Measurements from ENCODE around the gene TNKS2. TPM values are rescaled to one million over a fixed set of nuclear protein-coding genes. Genes with fewer than 3 reads are reported as not detected.

Gene TNKS2
- total RNA-seq, 2 donors from 2014 or later: 19.6 to 21.8 TPM

DNA sequence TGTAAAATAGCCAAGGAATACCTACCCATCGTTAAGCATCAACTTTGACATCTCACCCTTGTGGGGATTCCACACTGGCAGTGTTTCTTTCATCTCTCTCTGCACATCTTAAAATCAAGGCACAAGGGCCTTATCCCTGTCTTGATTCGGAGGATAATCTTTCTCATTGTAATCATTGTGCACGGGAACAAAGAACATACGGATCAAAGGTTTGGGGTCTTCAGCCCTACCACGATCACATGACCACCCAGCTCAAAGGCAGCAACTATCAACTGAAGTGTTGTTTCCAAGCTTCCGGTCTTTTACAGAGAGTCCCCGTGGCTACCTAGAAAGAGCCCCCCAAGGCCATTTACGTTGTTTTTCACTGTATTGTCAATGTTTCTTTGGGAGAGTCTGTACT, 99.2 kb downstream of the TNKS2 start:
- TF ChIP-seq, protein P1, sequence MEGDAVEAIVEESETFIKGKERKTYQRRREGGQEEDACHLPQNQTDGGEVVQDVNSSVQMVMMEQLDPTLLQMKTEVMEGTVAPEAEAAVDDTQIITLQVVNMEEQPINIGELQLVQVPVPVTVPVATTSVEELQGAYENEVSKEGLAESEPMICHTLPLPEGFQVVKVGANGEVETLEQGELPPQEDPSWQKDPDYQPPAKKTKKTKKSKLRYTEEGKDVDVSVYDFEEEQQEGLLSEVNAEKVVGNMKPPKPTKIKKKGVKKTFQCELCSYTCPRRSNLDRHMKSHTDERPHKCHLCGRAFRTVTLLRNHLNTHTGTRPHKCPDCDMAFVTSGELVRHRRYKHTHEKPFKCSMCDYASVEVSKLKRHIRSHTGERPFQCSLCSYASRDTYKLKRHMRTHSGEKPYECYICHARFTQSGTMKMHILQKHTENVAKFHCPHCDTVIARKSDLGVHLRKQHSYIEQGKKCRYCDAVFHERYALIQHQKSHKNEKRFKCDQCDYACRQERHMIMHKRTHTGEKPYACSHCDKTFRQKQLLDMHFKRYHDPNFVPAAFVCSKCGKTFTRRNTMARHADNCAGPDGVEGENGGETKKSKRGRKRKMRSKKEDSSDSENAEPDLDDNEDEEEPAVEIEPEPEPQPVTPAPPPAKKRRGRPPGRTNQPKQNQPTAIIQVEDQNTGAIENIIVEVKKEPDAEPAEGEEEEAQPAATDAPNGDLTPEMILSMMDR (IDR thresholded peaks at IDR 0.05): no peak
- H3K4me3 ChIP-seq: no peak overlapping the region
- H3K36me3 ChIP-seq: no peaks in the 10 kb centered on the region
- no peaks in the 10 kb centered on the region for H3K4me1 ChIP-seq
- H3K27me3 ChIP-seq: no peaks in the 10 kb centered on the region
- no peak for DNase-seq (ENCODE audit: low spot score)
- H3K27ac ChIP-seq: no peak overlapping the region
- no peaks in the 10 kb centered on the region for H3K9me3 ChIP-seq

DNA sequence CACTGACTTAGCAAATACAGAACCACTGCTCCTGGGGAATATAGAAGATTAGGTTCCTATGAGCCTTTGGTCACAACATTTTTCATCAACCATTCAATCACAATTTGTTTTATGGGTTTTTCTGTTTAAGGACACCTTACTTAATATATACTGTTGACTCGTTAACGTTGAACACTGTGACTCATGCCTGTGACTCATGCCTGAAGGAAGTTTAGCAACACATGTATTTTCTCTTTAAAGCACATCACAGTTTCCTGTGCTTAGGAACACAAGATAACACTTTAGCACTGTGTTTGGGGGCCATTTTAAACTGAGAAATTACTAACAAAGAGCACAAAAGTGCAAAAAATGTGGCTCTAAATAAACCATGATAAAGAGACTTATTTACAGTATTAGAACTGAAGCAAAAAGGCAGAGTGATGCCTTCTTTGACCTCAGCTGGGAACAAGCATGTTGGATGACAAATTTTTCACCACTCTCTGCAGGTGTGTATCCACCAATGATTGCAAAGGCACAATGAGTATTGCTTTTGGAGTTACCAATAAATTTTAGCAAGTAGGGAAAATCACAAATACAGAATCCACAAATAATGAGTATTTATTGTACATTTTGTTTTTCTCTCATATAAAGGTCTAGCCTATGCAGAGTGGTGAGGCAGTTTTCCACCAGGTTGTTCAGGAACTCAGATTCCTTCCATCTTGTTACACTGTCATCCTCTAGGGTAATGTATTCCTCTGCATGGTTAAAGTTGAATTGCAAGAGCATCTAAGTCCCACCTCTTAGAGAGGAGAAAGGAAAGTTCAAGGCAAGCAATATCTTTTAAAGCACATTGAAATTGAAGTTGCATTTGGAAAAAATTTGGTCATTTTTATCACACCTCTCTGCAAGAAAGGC, 103.8 kb downstream of the TNKS2 start:
- H3K9me3 ChIP-seq: no peaks in the 10 kb centered on the region
- no peaks in the 10 kb centered on the region for H3K27me3 ChIP-seq
- H3K4me3 ChIP-seq: no peak overlapping the region
- H3K4me1 ChIP-seq: no peaks in the 10 kb centered on the region
- TF ChIP-seq, protein P1 (IDR thresholded peaks at IDR 0.05): no peak
- no peak overlapping the region for H3K27ac ChIP-seq
- H3K36me3 ChIP-seq: no peaks in the 10 kb centered on the region
- DNase-seq (ENCODE audit: low spot score): no peak

DNA sequence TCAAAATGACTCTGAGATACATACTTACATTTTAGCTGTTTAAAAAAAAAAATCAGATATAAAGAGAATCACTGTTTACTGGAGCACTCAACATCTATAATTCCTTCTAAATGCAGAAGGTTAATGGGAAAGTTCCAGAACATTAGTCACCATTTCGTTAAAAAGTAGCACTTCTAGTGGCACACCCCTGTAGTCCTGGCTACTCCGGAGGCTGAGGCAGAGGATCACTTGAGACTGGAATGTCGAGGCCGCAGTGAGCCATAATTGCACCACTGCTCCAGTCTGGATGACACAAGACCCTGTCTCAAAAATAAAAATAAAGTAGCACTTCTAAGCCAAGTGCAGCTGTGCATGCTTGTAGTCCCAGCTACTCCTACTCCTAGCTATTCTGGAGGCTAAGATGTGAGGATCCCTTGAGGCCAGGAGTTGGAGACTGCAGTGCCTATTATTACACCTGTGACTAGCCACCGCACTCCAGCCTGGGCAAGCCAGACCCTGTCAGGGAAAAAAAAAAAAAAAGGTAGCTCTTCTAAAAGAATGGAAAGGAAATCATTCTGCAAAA, 108.9 kb downstream of the TNKS2 start:
- DNase-seq (ENCODE audit: low spot score): no peak
- no peak overlapping the region for H3K27ac ChIP-seq
- no peak overlapping the region for H3K4me3 ChIP-seq
- peaks cover 0 to 20% of the 10 kb centered on the region in 2 donors for H3K4me1 ChIP-seq
- no peaks in the 10 kb centered on the region for H3K27me3 ChIP-seq
- TF ChIP-seq, protein P1 (IDR thresholded peaks at IDR 0.05): no peak
- H3K36me3 ChIP-seq: no peaks in the 10 kb centered on the region
- no peaks in the 10 kb centered on the region for H3K9me3 ChIP-seq

DNA sequence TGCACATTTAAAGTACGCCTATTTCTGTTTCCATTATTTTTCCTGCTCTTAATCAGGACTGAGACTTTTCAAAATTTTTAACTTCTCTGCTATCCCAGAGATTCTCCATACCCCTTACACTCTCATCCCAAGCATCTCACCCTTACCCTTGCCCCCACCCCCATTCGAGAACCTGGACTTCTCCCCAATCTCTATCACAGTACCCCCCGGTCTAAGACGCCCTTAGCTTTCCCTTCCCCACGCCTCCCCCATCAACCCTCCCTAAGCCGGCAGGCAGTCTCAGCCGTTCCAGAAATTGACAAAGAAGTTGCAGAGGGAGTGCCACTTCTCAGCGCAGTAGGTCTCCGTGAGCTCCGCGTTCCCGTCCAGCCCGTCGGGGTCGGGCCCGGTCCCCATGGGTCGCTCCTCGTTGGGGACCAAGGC, 109.7 kb downstream of the TNKS2 start:
- no peaks in the 10 kb centered on the region for H3K36me3 ChIP-seq
- H3K27ac ChIP-seq: peak overlapping the region; percentile 71 to 74
- no peaks in the 10 kb centered on the region for H3K9me3 ChIP-seq
- no peaks in the 10 kb centered on the region for H3K27me3 ChIP-seq
- TF ChIP-seq, protein P1 (IDR thresholded peaks at IDR 0.05): no peak
- H3K4me3 ChIP-seq: peak overlapping the region; percentile 70 to 81
- no peak for DNase-seq (ENCODE audit: low spot score)
- peaks cover 0 to 20% of the 10 kb centered on the region in 2 donors for H3K4me1 ChIP-seq

DNA sequence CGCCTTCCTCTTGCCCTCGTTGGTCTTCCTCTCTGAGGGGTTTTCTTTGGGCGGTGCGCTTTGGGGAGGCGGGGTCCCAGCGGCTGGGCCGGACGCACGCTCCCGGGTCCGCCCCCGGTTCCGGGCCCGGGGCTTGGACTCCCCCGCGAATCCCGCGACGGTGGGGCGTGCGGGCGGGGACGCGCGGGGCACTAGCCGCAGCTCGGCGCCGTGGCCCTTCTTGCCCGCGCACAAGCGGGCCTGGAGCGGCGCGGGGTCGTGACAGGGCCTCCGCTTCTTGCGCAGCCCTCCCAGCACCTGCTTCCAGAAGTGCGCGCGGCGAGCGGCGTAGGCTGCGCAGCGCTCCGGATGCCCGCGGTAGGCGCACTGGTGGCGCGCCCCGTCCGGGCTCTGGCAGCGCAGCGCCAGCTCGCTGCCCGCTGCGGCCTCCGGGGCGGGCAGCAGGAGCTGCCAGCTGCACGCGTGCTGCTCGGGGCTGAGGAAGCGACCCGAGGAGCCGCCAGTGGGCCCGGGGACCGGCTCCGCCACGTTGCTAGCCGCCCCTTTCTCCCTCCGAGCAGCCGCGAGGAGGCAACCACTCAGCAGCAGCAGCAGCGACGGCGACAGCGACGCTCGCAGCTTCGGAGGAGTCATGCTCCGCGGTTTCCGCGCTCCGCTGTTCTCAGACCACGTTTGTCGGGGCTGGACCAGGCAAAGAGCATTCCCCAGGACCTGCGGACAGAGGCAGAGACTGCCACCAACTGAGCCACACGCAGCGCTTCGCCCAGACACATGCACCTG, 110.3 kb downstream of the TNKS2 start:
- H3K9me3 ChIP-seq: no peaks in the 10 kb centered on the region
- peak overlapping the region; percentile 70 to 81 for H3K4me3 ChIP-seq
- TF ChIP-seq, protein P1 (IDR thresholded peaks at IDR 0.05): peak; percentile 20 to 64
- H3K27me3 ChIP-seq: no peaks in the 10 kb centered on the region
- peak overlapping the region; percentile 71 to 74 for H3K27ac ChIP-seq
- H3K4me1 ChIP-seq: peaks cover 0 to 20% of the 10 kb centered on the region in 2 donors
- no peaks in the 10 kb centered on the region for H3K36me3 ChIP-seq
- DNase-seq (ENCODE audit: low spot score): peak; percentile 78
